Brain pericyte (primary cell): ENCODE results near the gene VPS72.
"Not testable (repeated sequence)": the region's sequence is repeated elsewhere in the genome, so short reads cannot be mapped to it uniquely, and the experiment has no call there.

Experiments
- DNase-seq: peaks from one replicate; pipeline ENCODE4 v3.0.0-alpha.2; 2012; ENCODE audit warnings: low read depth, low spot score

Gene VPS72, protein sequence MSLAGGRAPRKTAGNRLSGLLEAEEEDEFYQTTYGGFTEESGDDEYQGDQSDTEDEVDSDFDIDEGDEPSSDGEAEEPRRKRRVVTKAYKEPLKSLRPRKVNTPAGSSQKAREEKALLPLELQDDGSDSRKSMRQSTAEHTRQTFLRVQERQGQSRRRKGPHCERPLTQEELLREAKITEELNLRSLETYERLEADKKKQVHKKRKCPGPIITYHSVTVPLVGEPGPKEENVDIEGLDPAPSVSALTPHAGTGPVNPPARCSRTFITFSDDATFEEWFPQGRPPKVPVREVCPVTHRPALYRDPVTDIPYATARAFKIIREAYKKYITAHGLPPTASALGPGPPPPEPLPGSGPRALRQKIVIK

DNA sequence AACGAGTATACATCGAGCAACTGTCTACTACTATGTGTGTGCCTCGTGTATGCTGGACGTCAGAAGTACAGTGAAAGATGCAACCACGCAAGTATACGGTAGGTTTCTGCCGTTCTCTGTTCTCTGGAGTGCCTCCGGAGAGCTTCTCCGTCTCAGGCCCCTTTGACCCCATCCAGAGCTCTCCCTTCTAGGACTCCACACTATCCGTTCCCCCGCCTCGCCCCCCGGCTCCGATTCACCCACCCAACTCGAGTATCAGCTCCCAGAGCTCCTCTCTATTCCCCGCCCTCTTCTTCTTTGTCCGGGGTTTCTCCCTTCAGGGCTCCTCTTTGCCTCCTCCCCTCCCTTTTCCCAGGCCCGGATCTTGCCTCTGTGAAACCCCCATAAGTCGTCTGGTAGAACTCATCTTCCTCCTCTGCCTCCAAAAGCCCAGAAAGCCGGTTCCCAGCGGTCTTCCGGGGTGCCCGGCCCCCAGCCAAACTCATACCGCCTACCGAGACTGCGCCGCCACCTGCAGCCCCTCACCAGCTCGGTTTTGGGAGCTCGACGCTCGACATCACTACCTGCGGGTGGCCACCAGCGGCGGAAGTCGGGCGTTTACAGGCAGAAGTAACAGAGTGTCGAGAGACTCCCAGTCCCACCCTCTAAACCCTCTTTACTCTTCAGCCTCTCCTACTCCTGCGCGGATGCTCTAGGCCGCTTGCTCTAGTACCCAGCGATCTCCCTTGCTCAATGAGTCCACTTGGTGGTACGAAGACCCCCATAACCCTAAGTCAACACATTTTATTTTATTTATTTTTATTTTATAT is at the start of gene VPS72:
Gene VPS72 (minus strand): TSS at position 561 of the 809 bp plus-strand sequence. CDS start 76 bp downstream, at position 485.
- DNase-seq: peak; percentile 45

DNA sequence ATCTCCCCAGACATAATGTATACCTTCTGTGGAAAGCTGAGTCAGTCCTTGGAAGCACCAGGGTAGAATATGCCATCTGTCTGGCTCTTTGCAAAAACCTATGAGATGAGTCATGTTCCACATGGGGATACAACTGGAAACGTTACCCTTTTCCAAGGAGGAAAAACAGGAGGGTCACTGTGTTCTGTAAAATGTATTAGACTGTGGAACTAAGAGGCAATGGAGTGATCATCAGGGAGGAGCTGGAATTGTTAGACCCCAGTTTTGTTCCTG is 48.4 kb upstream of the VPS72 start:
- peak; percentile 29 for DNase-seq

DNA sequence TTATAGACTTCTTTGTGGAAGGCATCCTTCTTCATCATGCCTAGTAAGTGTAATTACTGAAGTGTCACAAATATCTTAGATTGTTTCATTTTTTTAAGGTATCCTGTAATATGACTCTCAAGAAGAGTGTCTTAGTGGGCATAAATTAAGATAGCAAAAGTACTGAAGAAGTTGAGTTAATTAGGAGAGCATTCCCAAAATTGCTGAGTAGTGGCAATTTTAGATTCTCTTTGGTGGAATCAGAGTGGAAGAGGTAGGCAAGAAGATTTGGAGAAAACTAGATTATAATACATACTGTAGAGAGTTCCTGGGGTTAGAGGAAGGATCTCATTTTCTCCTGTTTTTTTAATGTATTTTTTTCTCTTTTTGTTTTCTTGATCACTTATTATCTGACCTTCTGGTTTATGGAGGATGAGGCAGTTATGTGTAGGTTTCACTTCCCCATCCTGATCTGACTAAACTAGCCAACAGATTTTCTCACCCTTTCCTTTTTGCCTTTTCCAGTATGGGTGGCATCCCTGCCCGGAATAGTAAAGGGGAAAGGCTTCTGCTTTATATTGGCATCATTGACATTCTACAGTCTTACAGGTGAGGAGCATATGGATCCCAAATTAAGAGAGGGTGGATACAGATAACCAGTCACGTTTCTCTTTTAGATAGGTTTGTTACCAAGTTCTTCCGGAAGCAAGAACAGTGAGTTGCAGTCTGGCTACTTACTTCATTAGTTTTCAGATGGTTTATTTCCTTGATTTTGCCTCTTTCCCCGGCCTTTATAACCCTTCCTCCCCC is 47.9 kb upstream of the VPS72 start:
- no peak for DNase-seq

DNA sequence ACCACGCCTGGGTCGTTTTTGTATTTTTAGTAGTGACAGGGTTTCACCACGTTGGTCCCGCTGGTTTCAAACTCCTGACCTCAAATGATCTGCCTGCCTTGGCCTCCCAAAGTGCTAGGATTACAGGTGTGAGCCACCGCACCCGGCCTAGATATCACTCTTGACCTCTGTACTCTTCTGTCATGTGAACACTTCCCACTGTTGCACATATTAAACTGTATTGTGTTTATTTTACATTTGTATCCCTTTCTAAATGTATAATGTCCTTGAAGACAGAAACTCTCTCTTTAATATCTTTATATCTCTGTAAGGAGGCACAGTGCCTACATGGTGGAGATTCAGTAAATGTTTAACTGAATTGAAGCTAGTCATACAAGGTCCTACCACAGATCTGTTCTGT is 45.2 kb upstream of the VPS72 start:
- DNase-seq: no peak

DNA sequence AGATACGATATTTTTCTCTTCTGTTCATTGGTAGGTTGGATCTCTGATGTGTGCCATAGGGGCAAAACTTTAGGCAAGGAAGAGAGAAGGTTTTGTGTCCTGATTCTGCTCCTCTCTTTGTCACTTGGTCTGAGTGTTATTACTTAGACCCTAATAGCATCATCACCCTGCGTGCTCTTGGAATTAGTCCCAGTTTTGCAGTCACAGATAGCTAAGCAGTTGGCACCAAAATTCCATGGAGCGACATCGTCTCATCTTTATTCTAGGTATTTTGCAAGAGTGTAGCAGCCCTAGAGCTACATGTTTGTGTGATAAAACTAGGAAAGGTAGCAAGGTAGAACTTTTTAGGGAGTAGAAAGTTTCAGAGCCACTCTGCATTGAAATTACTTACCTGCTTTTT is 32.1 kb upstream of the VPS72 start:
- DNase-seq: no peak

DNA sequence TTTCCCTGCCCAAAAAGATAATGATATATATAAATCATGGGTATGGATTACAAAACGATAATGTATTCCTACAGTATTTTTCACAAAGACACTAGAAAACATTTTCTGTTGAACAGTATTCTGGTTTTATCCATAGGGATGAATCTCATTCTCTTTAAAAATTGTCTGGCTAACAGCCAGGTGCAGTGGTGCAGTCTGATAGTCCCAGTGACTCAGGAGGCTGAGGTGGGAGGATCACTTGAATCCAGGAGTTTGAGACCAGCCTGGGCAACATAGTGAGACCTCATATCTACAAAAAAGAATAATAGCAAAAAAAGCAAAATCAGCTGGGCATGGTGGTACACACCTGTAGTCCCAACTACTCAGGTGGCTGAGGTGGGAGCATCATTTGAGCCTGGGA is 31.6 kb upstream of the VPS72 start:
- DNase-seq: no peak

DNA sequence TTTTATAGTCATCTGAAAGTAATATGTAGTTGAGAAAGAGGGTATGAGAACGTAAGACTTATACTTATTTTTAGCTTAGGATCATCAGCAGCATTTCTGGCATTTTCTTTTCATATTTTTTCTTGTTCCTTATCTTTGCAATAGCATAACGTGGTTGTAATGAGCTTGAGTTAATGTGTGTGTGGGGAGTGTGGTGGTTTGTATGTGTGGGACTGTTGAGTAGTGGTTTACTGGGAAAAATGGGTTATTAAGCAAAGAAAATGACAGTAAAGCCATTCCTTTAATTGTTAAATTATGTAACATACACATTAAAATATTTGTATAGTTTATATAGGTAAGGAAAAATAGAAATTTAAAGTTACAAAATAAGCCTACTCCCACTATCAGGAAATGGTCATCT is 23.6 kb upstream of the VPS72 start:
- DNase-seq: no peak

DNA sequence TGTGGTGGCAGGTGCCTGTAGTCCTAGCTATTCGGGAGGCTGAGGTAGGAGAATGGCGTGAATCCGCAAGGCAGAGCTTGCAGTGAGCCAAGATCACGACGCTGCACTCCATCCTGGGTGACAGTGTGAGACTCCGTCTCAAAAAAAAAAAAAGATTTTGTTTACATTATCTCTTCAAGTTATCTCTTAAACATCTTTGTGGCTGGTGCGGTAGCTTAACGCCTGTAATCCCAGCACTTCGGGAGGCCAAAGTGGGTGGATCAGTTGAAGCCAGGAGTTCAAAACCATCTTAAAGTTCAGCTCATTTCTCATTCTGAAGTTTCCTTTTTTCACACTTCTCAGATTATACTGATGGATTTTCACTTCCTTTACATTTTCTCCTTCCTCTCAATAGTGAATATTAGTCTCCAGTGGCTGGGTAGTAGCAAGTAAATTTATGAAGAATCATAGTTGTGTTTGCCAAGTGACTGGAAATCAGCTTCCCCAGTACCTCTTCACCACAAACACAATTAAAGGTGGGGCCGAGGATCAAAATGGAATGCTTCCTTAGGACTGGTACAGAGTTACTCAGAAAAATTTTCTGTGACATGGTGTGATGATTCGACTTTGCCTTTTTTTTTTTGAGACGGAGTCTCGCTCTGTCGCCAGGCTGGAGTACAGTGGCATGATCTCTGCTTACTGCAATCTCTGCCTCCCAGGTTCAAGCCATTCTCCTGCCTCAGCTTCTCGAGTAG is 22.1 kb upstream of the VPS72 start:
- DNase-seq: no peak

DNA sequence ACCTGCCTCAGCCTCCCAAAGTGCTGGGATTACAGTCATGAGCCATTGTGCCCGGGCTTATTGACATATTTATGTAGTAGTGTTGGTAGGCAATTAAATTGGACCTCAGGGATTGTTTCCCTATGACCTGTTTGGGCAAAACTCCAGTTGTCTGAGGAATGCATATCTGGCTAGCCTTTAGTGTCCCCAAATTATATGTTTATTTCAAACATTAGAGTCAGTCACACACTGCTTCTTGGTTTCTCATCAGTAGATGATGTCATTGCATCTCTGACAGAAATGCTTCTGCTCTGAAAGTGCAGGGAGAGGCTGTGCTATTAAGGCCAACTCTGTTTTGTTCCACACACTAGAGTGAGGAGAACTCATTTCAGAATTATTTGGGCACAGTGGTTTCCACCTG is 20.8 kb upstream of the VPS72 start:
- no peak for DNase-seq

DNA sequence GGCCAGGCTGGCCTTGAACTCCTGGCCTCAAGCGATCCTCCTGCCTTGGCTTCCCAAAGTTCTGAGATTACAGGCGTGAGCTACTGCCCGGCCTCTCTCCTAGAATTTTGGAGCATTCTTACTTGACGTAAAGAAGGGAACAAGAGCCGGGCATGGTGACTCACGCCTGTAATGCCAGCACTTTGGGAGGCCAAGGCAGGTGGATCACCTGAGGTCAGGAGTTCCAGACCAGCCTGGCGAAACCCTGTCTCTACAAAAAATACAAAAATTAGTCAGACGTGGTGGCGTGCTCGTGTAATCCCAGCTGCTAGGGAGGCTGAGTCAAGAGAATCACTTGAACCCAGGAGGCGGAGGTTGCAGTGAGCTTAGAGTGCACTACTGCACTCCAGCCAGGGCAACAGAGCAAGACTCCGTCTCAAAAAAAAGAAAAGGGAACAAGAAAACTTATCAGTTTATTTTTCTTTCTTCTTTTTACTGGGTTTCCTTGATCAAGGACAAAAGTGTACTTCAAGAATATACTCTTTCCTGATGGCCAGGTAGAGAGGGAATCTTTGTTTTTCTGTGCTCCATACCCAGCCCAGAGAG is 15.5 kb upstream of the VPS72 start:
- DNase-seq: not testable (repeated sequence)

DNA sequence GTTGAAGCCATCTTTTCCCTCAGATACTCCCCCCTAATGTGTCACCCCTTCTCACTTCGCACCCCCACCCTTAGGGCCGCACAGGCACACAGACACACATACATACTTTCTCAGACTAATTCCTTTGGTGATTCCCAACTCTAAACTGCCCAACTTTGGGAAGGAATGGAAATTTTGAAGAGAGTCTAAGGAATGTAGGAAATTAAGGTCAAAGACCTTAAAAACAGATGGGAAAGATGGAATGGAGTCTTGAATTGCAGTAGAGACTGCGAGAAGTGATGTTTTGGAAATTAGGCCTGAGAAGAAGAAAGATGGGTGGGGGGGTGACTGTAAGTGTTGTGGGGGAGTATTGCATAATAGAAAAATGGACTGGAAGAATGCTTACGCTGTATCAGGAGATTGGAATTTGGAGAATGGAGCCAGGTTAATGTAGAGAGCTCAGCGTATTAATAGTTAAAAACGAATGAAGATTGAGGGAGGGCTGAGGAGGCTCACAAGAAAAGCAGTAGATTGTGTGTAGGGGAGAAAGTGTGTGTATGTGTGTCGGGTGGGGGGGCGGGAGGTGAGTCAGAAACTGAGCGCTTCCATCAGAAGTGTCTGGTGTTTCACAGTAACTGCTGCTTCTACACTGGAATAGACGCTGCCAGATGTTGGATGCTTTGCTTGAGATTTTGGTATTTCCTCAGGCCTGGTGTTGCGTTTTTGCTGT is 10.0 kb upstream of the VPS72 start:
- DNase-seq: no peak

DNA sequence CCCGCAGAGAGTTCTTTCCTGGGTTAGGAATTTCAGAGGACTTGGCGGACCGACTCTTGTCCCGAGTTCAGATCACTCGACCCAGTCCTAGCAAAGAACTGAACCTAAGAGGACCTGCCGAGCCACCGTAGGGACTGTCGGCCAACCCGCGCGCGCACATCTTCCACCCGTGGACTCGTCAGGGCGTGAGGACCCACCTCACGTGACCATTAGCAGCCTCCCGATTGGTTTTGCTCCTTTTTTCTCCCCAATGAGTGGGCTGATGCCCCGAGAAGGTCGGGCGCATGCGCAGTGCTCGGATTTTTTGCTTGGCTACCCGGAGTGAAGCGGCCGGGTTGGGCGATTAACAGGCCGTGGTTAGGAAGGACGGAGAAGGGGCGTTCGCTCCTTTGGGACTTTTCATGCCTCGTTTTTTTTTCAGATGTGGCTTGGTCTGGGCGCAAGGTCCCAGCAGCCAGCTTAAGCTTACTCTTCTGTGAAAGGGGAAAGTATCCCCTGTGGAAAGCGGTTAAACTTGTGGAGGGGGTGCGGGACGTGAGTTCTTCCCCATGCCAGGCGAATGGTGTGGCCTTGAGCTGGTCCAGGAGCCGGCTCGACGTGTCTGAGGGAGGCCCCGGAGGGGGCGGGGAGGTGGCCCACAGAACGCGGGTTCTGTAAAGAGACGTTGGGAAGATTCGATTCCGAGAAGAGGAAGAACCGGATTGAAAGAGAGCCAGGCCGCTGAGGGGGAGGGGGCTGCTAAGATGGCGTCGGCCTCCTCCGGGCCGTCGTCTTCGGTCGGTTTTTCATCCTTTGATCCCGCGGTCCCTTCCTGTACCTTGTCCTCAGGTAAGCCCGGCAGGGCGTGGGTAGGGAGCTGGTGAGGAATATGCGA is 8.5 kb upstream of the VPS72 start, which contains the start of gene PIP5K1A:
Gene PIP5K1A (plus strand): TSS at position 299 of the 874 bp plus-strand sequence. CDS start 445 bp downstream, at position 744.
- DNase-seq: peak; percentile 88

DNA sequence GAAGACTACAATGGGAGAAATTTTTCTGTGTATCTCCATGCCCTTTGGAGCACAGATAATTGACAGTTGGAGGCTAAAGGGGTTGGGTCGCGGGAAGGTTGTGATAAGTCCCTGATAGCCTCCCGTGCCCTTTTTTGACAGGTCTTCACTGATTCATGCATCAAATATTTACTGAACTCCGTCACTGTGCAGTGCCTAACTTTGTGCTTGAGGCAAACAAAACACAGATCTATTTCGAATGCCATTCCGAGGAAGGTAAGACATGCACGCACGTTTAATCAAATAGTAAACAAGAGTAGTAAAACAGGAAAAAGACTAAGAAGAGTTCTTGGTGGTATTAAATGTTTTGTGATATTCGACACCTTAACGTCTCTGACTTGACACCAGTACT is 7.9 kb upstream of the VPS72 start:
- no peak for DNase-seq

DNA sequence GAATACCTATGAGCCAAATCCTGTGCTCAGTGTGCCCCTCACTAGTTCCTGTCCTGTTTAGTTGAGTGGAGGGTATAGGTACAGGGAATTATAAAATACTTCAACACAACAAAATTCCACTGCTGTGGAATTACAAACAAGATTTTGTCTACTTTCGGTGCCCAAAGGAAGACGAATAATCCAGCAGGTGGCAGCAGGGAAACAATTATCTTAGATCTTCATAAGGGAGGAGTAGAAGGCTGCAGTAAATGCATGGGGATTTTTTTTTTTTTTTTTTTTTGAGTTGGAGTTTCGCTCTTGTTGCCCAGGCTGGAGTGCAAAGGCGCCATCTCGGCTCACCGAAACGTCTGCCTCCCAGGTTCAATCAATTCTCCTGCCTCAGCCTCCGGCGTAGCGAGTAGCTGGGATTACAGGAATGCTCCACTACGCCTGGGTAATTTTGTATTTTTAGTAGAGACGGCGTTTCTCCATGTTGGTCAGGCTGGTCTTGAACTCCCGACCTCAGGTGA is 6.3 kb upstream of the VPS72 start:
- DNase-seq: peak; percentile 61

DNA sequence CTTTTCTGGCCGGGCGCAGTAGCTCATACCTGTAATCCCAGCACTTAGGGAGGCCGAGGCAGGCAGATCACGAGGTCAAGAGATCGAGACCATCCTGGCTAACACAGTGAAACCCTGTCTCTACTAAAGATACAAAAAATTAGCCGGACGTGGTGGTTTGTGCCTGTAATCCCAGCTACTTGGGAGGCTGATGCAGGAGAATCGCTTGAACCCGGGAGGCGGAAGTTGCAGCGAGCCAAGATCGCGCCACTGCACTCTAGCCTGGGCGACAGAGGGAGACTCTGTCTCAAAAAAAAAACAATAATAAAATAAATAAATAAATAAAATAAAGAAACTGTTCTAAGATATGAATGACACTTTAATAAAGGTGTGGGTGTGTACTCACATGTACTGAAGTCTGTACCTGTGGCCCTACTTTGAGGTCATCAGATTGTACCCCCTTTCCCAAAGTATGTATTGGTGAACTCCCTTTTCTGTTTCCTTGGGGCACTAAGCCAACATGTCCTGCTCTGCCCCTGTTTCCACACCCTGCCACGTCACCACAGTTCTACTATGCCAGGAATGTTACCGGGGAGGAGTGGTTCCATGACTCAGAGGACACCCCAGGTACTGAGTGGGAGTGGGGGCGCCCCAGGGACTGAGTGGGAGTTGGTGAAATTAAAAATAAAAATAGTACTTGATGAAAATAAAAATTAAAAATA is 5.0 kb upstream of the VPS72 start:
- not testable (repeated sequence) for DNase-seq

DNA sequence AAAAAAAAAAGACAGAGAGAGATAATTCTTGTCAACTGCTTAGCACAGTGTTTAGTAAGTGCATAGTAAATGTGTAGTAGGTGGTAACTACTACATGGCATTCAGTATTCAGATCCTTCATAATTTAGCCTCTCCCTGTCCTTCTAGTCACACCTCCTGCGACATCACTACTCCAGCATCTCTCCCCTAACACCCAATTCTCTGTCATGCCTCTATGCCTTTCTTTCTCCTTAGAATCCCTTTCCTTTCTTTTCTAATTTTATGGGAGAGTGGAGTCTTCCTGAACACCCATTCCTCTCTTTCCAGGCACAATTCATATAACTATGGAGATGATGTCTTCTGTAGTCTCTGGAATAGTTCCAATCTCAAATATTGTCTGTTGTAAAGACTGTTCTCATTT is 3.9 kb upstream of the VPS72 start:
- DNase-seq: no peak

DNA sequence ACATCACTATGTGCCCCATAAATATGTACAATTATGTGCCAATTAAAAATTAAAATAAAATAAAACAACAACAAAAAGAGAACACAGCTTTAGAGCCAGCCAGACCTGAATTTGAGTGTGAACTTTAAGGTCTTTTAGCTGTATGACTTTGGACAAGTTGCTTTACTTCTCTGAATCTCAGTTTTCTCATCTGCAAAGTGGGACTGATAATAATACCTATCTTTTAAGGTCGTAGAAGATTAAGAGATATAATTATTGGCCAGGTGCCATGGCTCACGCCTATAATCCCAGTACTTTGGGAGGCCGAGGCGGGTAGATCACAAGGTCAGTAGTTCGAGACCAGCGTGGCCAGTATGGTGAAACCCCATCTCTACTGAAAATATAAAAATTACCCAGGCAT is 3.3 kb upstream of the VPS72 start:
- no peak for DNase-seq

DNA sequence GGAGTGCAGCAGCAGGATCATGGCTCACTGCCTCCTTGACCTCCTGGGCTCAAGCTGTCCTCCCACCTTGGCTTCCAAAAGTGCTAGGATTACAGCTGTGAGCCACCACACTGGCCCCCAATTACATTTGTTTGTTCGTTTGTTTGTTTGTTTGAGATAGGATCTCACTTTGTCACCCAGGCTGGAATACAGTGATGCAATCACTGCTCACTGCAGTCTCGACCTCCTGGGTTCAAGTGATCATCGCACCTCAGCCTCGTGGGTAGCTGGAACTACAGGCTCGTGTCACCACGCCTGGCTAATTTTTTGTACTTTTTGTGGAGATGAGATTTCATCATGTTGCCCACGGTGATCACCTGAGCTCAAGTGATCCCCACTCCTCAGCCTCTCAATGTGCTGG is 2.0 kb upstream of the VPS72 start:
- no peak for DNase-seq

DNA sequence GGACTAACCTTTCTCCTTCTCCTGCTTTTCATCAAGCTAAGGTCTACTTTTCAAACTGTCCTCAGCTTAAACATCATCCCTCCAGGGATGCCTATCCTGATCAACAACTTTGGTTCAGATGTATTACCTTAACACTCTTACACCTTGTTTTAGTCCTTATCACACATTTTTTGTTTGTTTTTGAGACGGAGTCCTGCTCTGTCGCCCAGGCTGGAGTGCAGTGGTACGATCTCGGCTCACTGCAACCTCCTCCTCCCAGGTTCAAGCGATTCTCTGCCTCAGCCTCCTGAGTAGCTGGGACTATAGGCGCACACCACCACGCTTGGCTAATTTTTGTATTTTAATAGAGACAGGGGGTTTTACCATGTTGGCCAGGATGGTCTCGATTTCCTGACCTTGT is 1.3 kb downstream of the VPS72 start:
- DNase-seq: not testable (repeated sequence)
